HuH-7.5 (cell line): ENCODE measurements around the gene MAGI1.
"Not testable (repeated sequence)": the region's sequence is repeated elsewhere in the genome, so short reads cannot be mapped to it uniquely, and the experiment has no call there.

Experiments
- DNase-seq: peaks from one replicate; pipeline ENCODE4 v3.0.0; 2011; ENCODE audit warnings: low spot score

The MAGI1 gene

GRCh38 chr3:66039590-66039887 is 821 bp upstream of the MAGI1 start:
- peak; percentile 20 for DNase-seq

DNA sequence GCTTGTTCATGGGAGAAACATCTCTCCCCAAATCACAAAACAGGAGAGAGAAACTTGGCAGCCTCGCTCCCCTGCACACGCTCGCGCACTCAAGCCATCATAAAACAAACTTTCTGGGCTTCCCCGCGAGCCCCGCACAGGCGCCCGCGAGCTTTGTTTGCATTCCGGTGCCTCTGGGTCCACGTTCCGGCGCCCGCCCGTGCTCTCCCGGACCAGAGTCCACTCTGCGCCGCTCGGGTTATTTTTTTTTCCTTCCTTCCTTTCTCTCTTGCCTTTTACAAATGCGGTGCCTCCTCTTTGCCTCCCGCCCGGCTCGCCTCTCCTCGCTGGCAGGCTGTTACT is 363 bp downstream of the MAGI1 start:
- peak; percentile 24 for DNase-seq

DNA sequence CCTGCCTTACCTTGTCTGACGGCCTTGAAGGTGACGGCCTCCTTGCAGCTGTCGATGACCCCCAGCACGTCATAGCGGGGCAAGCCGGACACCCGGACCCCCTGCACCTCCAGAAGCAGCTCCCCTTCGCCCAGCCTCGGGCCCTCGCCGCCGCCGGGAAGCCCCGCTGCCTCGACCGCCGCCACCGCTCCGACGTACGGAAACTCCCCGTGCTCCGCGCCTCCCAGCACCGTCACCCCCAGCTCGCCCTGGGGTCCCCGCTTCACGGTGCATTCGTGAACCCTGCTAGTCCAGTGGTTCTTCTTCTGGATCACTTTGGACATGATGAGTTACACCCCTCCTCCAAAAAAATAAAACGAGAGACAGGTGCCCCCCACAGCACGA is 740 bp downstream of the MAGI1 start:
- no peak for DNase-seq

DNA sequence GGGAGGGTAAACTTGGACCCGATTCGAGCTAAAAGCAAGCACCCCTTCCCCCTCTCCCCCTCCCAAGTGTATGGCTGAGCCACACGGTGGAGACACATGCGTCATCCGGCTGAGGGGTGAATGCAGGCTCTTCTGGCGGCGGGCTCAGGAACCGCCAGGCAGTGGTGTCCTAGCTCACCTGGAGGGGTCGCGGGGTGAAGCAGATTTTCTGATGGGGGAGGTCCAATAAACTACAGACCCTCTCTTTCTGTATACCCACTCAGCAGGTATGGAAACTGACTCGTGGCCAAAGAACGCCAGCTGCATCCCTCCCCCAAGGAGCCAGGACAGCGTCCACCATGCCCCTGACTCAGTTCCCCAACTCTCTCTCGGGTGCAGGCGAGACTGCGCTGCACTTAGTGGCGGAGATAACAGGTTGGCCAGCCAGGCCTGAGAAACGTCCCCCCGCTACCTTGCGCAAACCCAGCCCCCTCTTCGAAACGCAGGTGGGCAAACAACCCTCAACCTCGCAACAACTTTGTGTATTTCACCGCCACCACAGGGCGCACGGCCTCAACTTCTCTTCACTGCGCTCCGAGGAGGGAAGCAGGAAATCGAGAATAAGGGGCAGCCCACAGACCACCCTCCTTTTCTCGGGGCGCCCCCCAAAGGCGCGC is 1.3 kb downstream of the MAGI1 start:
- DNase-seq = peak; percentile 58

GRCh38 chr3:66036586-66037148 is 2.1 kb downstream of the MAGI1 start:
- DNase-seq = no peak

DNA sequence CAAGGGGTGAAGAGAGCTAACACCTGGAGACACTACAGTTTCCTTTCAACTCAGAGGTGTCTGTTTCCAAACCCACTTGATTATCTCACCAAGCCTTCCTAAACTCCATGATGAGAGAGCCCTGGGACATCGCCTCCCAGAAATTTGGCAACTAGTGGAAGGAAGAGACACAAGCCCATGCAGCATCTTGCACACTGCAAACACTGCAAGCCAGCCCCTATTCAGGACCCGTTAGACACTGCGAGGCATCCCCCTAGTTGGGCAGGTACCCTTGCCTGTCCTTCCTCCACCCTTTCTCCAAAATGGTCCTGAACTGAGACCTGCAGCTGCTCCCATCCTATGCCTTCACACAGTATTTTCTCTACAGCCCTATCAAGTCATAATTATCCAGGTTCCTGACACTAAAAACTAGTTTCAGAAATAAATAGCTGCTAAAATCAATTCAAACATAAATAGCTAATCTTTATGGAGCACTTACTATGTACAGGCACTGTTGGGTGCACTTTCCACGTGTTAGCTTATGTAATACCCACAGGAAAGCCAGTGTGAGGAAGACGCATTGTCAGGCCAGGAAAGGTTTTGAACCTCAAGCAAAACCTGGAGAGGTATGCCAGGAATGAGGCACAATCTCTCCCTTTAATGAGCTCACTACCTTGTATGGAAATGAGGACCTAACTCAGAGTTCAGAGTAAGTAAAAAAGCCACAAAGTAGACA is 2.8 kb downstream of the MAGI1 start:
- no peak for DNase-seq

DNA sequence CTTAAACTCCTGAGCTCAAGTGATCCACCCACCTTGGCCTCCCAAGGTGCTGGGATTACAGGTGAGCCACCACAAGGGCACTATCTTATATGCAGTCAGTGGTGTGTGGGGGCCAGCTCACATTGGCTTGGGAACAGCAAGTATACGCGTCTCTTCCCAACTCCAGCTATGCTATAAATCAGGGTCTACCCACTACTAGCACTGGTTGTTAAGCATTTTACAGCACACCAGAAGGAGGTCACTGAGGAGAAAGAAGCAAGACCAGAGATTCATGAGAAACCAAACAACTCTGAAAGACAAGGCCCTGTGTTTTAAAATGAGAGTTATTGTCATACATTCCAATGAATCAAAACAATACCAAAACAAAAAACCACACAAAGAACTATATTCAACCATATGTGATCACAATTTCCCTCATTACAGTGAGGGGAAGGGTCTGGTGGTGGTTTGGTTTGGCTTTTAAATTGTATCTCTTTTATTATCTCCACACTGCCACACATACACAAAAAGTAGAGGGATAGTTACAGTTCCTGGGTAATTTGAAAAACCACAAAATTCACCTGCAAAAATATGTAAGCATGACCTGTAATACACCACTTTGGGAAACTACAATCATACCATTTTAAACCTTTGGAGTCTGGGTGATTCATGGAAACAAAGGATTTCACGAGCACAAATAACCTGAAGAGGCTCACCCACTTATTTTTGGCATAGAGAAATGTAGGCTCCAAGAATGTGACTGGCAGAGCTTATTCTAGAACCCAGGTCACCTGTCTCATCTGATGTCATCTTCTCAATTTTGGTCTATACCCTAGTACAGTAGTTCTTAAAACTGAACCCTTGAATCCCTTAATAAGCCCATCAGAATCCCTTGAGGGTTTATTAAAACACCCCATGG is 5.2 kb downstream of the MAGI1 start:
- no peak for DNase-seq

DNA sequence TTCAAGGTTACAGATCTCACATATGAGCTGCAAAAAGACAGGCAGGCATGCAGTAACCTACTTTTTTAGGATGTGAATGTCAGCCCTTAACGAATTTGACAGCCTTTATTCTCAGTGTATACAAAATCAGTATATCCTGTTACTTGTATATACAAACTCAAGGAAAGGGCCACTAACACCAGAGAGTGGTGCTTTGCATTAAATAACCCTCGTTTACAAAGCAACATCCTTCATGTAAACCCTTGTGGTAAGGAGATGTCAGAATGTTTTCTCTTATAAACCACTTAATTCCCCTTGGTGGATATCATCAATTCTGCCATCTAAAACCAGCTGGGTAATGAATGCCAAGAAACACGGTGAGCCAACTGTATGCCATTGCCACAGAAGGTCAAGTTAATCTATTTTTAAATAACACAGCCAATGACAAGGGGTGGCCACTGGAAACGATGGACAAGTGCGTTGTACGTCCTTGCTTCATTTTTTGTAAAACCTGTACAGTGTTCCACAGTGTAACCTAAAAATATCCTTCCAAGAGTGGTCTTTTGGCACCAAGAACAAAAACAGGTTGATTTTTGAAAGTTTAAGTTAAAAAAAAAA is 7.5 kb downstream of the MAGI1 start:
- no peak for DNase-seq

GRCh38 chr3:66029443-66029842 is 9.3 kb downstream of the MAGI1 start:
- DNase-seq = no peak

GRCh38 chr3:66029014-66029413 is 9.7 kb downstream of the MAGI1 start:
- DNase-seq = no peak

DNA sequence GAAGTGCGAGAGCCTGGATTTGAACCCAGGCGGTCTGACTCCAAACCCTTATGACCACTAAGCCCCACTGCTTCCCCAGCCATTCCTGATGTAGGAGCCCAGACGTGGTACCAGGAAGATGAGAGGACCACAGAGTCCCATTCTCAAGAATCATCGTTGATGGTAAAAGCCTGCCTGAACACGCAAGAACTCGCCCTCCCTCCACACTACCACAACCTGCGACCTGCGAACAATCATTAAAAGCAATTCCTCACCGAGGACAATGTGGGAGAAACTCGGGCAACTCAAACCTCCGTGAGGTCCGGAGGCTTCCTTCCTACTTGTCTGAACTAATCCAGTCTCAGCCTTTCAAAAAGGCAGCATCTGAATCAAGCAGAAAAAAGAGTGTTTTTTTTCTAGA is 10.3 kb downstream of the MAGI1 start:
- no peak for DNase-seq

DNA sequence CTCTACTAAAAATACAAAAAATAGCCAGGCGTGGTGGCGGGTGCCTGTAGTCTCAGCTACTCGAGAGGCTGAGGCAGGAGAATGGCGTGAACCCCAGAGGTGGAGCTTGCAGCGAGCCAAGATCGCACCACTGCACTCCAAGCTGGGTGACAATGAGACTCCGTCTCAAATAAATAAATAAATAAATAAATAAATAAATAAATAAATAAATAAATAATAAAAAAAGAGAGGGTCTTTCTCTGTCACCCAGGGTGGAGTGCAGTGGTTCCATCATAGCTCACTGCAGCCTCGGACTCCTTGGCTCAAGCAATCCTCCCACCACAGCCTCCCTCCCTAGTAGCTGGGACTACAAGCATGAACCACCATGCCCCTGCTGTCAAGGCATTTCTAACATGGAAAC is 11.6 kb downstream of the MAGI1 start:
- not testable (repeated sequence) for DNase-seq

DNA sequence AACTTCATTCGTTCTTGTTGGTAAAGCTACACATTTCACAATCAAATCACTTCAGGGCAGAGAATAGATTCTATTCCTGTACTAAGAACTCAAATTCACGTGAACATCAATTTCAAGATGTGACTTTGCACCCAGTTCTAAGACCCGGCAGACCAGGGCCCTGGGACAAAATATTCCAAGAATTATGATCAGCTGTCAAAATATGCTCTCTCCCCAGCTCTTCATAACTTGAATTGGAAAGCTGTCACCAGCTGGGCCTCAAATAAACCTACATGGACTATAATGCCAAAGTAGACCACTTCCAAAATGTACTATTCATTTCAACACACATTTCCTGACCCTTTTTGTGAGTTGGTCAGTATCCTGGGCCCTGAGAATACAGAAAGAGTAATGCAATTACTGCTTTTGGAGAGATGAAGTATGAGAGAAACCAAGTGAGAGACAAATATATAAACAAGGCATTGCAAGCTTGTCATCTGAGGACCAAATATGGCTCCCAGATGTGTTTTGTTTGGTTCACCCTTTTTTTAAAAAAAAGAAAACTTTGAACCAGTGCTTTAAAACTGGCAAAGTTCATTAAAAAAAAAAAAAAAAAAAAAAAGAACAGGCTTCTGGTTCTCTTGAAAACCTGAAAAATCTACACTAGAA is 14.9 kb downstream of the MAGI1 start:
- no peak for DNase-seq

DNA sequence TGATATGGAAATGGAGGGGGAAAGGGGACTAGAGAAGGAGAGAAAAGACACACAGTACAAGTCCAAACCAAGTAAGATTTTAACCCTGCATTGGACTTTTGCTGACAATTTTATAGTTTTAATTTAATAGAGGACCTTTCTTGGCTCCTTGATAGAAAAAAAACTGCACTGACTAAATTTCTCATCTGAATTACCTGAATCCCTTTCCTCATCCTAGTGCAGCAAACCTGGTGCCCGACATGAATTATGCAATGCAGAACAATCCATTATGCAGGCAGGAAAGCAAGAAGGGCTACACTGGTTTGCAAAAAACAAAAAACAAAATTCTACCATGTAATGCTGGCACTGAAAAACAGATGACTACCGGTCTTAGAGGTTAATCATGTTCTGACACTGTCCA is 15.5 kb downstream of the MAGI1 start:
- DNase-seq = no peak

- no peak for DNase-seq
These were observed 17.0 kb downstream of the MAGI1 start for GRCh38 chr3:66021731-66022131.

DNA sequence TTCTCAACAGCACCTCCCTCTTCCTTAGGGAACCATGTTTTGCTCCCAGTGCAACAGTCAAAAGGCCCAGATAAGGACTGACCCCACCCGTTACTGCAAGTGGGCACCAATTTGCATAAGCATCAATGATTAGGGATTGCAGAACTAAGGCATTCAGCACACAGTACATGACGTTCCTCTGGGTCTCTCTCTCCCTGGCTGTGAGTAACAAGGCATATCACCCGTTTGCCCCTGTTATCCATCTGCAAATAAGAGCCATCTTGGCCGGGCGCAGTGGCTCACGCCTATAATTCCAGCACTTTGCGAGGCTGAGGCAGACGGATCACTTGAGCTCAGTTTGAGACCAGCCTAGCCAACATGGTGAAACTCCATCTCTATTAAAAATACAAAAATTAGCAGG is 18.8 kb downstream of the MAGI1 start:
- DNase-seq = no peak

DNA sequence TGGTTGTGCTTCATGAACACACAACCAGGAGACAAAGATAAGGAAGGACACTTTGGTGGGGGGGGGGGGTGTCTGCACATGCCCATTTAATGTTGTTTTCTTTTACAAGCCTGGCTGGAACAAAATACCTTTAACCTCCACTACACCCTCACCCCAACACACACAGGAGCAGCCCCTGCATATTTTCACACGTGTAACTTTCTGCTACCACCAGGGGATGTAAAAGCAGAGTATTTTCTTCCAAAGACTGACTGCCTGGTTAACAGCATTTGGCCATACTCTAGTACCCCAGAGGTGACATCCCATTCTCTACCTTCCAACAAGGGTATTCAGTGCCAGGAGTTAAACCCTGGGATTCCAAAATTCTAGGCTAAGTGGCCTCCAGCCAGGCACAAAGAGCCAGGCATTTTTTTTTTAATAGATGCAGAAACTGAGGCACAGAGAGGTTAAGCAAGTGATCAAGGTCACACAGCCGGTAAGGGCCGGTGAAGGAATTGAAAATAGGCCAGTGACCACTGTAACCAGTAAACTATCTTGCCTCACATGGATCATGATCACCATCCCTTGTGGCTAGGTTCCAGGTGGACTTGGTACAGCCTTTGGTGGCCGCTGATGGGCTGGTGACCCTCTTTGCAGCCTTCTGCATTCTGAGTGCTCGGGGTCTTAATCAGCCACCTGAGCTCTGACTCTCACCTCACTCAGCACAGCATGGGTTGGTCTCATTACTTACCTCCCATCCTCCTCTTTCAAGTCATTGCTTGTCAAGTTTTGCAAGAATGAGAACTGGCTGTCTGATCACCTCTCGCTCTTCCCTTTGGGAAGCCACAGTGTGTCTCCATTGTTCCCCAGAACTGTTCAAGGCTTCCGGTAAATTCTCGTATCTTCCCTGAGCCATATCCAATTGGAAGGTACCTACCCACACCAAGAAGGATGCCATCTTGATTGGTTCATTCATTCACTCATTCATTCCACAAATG is 20.4 kb downstream of the MAGI1 start:
- DNase-seq = no peak

GRCh38 chr3:66017591-66017990 is 21.1 kb downstream of the MAGI1 start:
- no peak for DNase-seq

DNA sequence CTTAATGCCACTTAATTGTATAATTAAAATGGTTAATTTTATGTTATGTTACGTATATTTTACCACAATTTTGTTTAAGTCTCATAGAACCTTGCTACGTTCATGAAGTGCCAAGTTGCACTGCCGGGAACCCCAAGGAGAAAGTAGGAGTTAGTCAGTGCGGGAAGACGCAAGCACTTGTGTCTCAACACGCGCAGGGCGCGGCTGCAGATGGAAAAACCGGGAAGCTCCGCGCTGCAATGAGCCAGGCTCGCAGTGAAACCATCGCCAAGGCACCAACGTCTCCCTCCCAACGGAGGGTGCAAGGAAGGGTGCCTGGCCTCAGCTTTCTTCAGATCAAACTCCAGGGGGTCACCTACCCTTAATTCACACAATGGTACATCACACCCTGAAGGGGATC is 21.6 kb downstream of the MAGI1 start:
- no peak for DNase-seq

- no peak for DNase-seq
These were observed 22.9 kb downstream of the MAGI1 start for GRCh38 chr3:66015841-66016240.

DNA sequence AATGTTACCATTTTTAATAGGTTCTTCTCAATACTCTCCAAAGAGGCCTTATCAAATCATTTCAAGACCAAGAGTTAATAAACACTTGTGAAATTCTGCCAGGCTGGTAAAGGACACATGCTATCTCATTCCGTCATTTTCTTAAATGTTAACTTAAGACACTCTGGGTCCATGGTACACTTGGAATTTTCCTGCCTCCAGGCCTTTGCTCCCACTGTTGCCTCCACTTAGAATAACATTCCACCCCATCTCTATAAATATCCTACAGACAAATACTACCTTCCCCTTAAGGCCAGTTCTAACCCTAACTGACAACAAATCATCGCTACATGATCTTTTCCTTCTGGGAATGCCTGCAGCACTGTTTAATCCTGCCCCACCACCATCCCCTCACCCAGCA is 24.1 kb downstream of the MAGI1 start:
- no peak for DNase-seq
